H1 (cell line): ENCODE data around the gene GPC6. TPM values are rescaled to one million over a fixed set of nuclear protein-coding genes. Genes with fewer than 3 reads are reported as not detected.
A peak's percentile ranks its signal among the peaks of the same experiment; 100 is the strongest.

Source experiments
- BACH1 ChIP-seq: IDR thresholded peaks from 2 replicates; pipeline ENCODE4 v1.6.1; 2012; ENCODE audit warnings: low read length, improper control_type of control experiment
- CHD1 ChIP-seq: IDR thresholded peaks from 2 replicates; pipeline ENCODE4 v1.6.1; 2012; ENCODE audit warnings: low read depth, low read length, improper control_type of control experiment
- EGR1 ChIP-seq: IDR thresholded peaks from 2 replicates; pipeline ENCODE4 v1.6.1; 2011; ENCODE audit warnings: low read depth, low read length, borderline replicate concordance
- GTF2F1 ChIP-seq: IDR thresholded peaks from 2 replicates; pipeline ENCODE4 v1.6.1; 2012; ENCODE audit warnings: low read depth, low read length, improper control_type of control experiment, borderline replicate concordance
- JUND ChIP-seq: IDR thresholded peaks from 2 replicates; pipeline ENCODE4 v1.6.1; 2011; ENCODE audit warnings: mild to moderate bottlenecking, improper control_type of control experiment, low read length
- RNF2 ChIP-seq: fragments of 200-900, 300-1000 bp; sonication (generic); IDR thresholded peaks from 2 replicates; pipeline ENCODE4 v1.7.1; 2016; ENCODE audit warnings: borderline replicate concordance, low read depth, mild to moderate bottlenecking, antibody characterized with exemption, low read length; ENCODE audit not compliant: poor library complexity, severe bottlenecking; ENCODE audit errors: missing control alignments
- TEAD4 ChIP-seq: IDR thresholded peaks from 2 replicates; pipeline ENCODE4 v1.6.1; 2012; ENCODE audit warnings: low read depth, low read length, inconsistent platforms, mixed read lengths
- polyA plus RNA-seq, 7 experiments: library from polyadenylated mRNA; depleted of rRNA in 3 of 7; stranded (reverse) in 5 of 7; unstranded in 2 of 7; fragments of >200 nt in 5 of 7; fragments of 200-250 nt in 2 of 7; gene quantifications; 1 replicate in 5 of 7; 2 replicates in 1 of 7; 4 replicates in 1 of 7; pipeline versions ENCODE4 v1.2.1 to v1.2.3, GENCODE V29; 2011 to 2013; ENCODE audit warnings: missing spikeins in 2 of 7, mixed read lengths in 2 of 7
- total RNA-seq: library from RNA; stranded (reverse); fragmentation: NEBNext Ultra II Directional; extraction: Animal tissue kit (Norgen Biotek cat#: 25700); gene quantifications from 2 replicates; pipeline ENCODE4 v1.2.1, GENCODE V29; 2021

The GPC6 gene
- total and polyA plus RNA-seq, 2 of the 8 experiments (the other 6 are each of a cell fraction or from before 2014, with no cell fraction given), result 5.4 to 12.0 TPM

DNA sequence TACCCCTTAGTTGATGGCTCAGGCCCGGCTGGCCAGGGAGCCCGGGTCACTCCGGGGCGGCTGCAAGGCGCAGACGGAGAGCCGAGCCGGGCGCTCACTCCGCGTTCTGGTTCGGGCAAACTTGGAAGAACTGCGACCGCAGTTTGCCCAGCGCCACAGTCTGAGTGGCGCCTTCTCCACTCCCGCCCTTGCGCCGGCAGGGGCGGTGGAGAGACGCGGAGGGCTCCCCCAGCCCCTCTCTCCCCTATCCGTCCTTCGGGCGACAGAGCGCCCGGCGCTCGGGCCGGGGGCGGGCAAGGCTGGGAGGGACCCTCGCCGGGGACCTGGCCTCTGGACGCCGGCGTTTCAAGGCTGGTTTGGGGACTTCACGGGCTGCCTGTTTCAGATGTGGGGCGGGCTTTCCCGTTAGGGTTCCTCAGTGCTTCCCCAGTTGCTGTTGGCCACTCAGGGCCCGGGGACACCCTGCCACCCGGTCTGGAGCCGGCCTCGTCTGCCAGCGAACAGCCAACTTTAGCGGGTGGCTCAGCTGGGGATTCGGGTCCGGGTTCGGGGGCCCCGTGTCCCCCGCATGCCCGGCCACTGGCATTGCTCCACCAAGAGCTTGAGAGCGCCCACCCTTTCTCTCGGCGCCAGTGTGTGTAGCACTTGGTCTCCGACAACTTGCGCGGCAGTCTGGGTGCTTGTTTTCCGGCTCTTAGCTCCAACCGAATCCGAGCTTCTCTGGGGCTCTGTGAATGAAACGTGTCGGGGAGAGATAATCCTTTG is 1.5 kb downstream of the GPC6 start (continued):
- TF ChIP-seq RNF2, result no peak
- no peak for TF ChIP-seq BACH1
- no peak for TF ChIP-seq TEAD4
- TF ChIP-seq CHD1, result no peak
- TF ChIP-seq EGR1, result peak; percentile 52; the same call in 1 of the 2 replicates
- no peak for TF ChIP-seq JUND
- no peak for TF ChIP-seq GTF2F1
